Measurements from ENCODE around the gene TNFAIP8. TPM values are rescaled to one million over a fixed set of nuclear protein-coding genes. Genes with fewer than 3 reads are reported as not detected.

TNFAIP8 gene
- total and polyA plus RNA-seq, 2 experiments from 2014 or later, result 10.3 to 14.8 TPM

GRCh38 chr5:119390404-119390803, 34.6 kb downstream of the TNFAIP8 start:
- H3K4me3 ChIP-seq, result no peak overlapping the region
- peaks cover 3% of the 10 kb centered on the region; the same call in 1 of the 2 replicates for H3K79me2 ChIP-seq (ENCODE audit: insufficient read depth)
- H3K9me2 ChIP-seq (ENCODE audit: insufficient read depth), result no peaks in the 10 kb centered on the region
- no peaks in the 10 kb centered on the region for H4K20me1 ChIP-seq (ENCODE audit: insufficient read depth)
- no peaks in the 10 kb centered on the region for H3K27me3 ChIP-seq (replicated peaks; ENCODE audit: insufficient read depth)
- H3K4me1 ChIP-seq (ENCODE audit: insufficient read depth), result peaks cover 26% of the 10 kb centered on the region
- no peaks in the 10 kb centered on the region for H3K36me3 ChIP-seq (ENCODE audit: low read depth)
- WGBS, 2 experiments (ENCODE audit: low coverage in 1 of 2, low lambda C conversion rate in 2 of 2, missing lambda C conversion rate in 2 of 2), result 83 to 90% methylated on average over 2 of the region's 2 CpGs
- no peaks in the 10 kb centered on the region for H3K9me3 ChIP-seq (ENCODE audit: low read depth)
- H2AFZ ChIP-seq, result no peak overlapping the region
- no peak overlapping the region for H3K4me2 ChIP-seq (ENCODE audit: unreplicated experiment)
- H3K27ac ChIP-seq, result no peak overlapping the region
- H3K9ac ChIP-seq, result no peak overlapping the region
- DNase-seq, result no peak
- in situ Hi-C loops (cut with MboI), result no loop called here
- no peak for TF ChIP-seq EZH2phosphoT487 (IDR thresholded peaks at IDR 0.05; ENCODE audit: insufficient read depth, low read depth)
- no peak for TF ChIP-seq EZH2 (IDR thresholded peaks at IDR 0.05; ENCODE audit: insufficient read depth, poor library complexity, severe bottlenecking)
- H3F3A ChIP-seq (ENCODE audit: insufficient read depth), result peaks cover 24% of the 10 kb centered on the region

- H3K9me3 ChIP-seq (ENCODE audit: low read depth), result no peaks in the 10 kb centered on the region
- H3K27ac ChIP-seq, result peak overlapping the region; percentile 11
- no peak for DNase-seq
- peaks cover 3% of the 10 kb centered on the region; the same call in 1 of the 2 replicates for H3K79me2 ChIP-seq (ENCODE audit: insufficient read depth)
- H3K36me3 ChIP-seq (ENCODE audit: low read depth), result no peaks in the 10 kb centered on the region
- TF ChIP-seq EZH2phosphoT487 (IDR thresholded peaks at IDR 0.05; ENCODE audit: insufficient read depth, low read depth) (no peak), EZH2 (IDR thresholded peaks at IDR 0.05; ENCODE audit: insufficient read depth, poor library complexity, severe bottlenecking) (no peak)
- peaks cover 38% of the 10 kb centered on the region for H3K4me1 ChIP-seq (ENCODE audit: insufficient read depth)
- no peaks in the 10 kb centered on the region for H4K20me1 ChIP-seq (ENCODE audit: insufficient read depth)
- H3K27me3 ChIP-seq (replicated peaks; ENCODE audit: insufficient read depth), result no peaks in the 10 kb centered on the region
- no peak overlapping the region for H2AFZ ChIP-seq
- peak overlapping the region; percentile 42 for H3K4me2 ChIP-seq (ENCODE audit: unreplicated experiment)
- H3K9ac ChIP-seq, result no peak overlapping the region
- no peaks in the 10 kb centered on the region for H3K9me2 ChIP-seq (ENCODE audit: insufficient read depth)
- peaks cover 37% of the 10 kb centered on the region for H3F3A ChIP-seq (ENCODE audit: insufficient read depth)
- in situ Hi-C loops (cut with MboI), result no loop called here
- 63 to 65% methylated on average over 3 of the region's 3 CpGs for whole genome bisulfite sequencing, 2 experiments (ENCODE audit: low coverage in 1 of 2, low lambda C conversion rate in 2 of 2, missing lambda C conversion rate in 2 of 2)
- H3K4me3 ChIP-seq, result no peak overlapping the region; the same call in 1 of the 2 replicates
Observed at GRCh38 chr5:119393201-119393691, 37.4 kb downstream of the TNFAIP8 start.

GRCh38 chr5:119393746-119394145, 37.9 kb downstream of the TNFAIP8 start:
- WGBS, 2 experiments (ENCODE audit: low coverage in 1 of 2, low lambda C conversion rate in 2 of 2, missing lambda C conversion rate in 2 of 2), result 68 to 78% methylated on average over 1 of the region's 1 CpG
- Histone ChIP-seq H4K20me1 (ENCODE audit: insufficient read depth) (no peaks in the 10 kb centered on the region), H3K9me3 (ENCODE audit: low read depth) (no peaks in the 10 kb centered on the region), H3K27me3 (replicated peaks; ENCODE audit: insufficient read depth) (no peaks in the 10 kb centered on the region), H2AFZ (no peak overlapping the region), H3K4me2 (ENCODE audit: unreplicated experiment) (peak overlapping the region; percentile 42), H3K27ac (peak overlapping the region; percentile 11), H3K4me3 (no peak overlapping the region; the same call in 1 of the 2 replicates), H3F3A (ENCODE audit: insufficient read depth) (peaks cover 42% of the 10 kb centered on the region), H3K9ac (no peak overlapping the region), H3K4me1 (ENCODE audit: insufficient read depth) (peaks cover 43% of the 10 kb centered on the region), H3K79me2 (ENCODE audit: insufficient read depth) (peaks cover 3% of the 10 kb centered on the region; the same call in 1 of the 2 replicates), H3K36me3 (ENCODE audit: low read depth) (no peaks in the 10 kb centered on the region), H3K9me2 (ENCODE audit: insufficient read depth) (no peaks in the 10 kb centered on the region)
- TF ChIP-seq EZH2 (IDR thresholded peaks at IDR 0.05; ENCODE audit: insufficient read depth, poor library complexity, severe bottlenecking) (no peak), EZH2phosphoT487 (IDR thresholded peaks at IDR 0.05; ENCODE audit: insufficient read depth, low read depth) (no peak)
- in situ Hi-C loops (cut with MboI), result no loop called here
- DNase-seq, result peak; percentile 67

GRCh38 chr5:119395080-119395836, 39.4 kb downstream of the TNFAIP8 start:
- Histone ChIP-seq H3F3A (ENCODE audit: insufficient read depth) (peaks cover 43% of the 10 kb centered on the region), H3K9me3 (ENCODE audit: low read depth) (no peaks in the 10 kb centered on the region), H3K4me1 (ENCODE audit: insufficient read depth) (peaks cover 46% of the 10 kb centered on the region), H3K9ac (no peak overlapping the region), H3K4me2 (ENCODE audit: unreplicated experiment) (no peak overlapping the region), H3K79me2 (ENCODE audit: insufficient read depth) (peaks cover 3% of the 10 kb centered on the region; the same call in 1 of the 2 replicates), H3K36me3 (ENCODE audit: low read depth) (no peaks in the 10 kb centered on the region), H2AFZ (no peak overlapping the region), H3K9me2 (ENCODE audit: insufficient read depth) (no peaks in the 10 kb centered on the region), H3K27ac (no peak overlapping the region), H3K4me3 (no peak overlapping the region), H4K20me1 (ENCODE audit: insufficient read depth) (no peaks in the 10 kb centered on the region), H3K27me3 (replicated peaks; ENCODE audit: insufficient read depth) (no peaks in the 10 kb centered on the region)
- no peak for TF ChIP-seq EZH2phosphoT487 (IDR thresholded peaks at IDR 0.05; ENCODE audit: insufficient read depth, low read depth)
- no peak for TF ChIP-seq EZH2 (IDR thresholded peaks at IDR 0.05; ENCODE audit: insufficient read depth, poor library complexity, severe bottlenecking)
- DNase-seq, result no peak
- in situ Hi-C loops (cut with MboI), result no loop called here
- WGBS, 2 experiments (ENCODE audit: low coverage in 1 of 2, low lambda C conversion rate in 2 of 2, missing lambda C conversion rate in 2 of 2), result 82 to 85% methylated on average over 8 of the region's 8 CpGs
